ENCODE measurements around the gene OR11H12.
"Not testable (repeated sequence)": the region's sequence is repeated elsewhere in the genome, so short reads cannot be mapped to it uniquely, and the experiment has no call there.

OR11H12 gene, protein sequence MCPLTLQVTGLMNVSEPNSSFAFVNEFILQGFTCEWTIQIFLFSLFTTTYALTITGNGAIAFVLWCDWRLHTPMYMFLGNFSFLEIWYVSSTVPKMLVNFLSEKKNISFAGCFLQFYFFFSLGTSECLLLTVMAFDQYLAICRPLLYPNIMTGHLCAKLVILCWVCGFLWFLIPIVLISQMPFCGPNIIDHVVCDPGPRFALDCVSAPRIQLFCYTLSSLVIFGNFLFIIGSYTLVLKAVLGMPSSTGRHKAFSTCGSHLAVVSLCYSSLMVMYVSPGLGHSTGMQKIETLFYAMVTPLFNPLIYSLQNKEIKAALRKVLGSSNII

DNA sequence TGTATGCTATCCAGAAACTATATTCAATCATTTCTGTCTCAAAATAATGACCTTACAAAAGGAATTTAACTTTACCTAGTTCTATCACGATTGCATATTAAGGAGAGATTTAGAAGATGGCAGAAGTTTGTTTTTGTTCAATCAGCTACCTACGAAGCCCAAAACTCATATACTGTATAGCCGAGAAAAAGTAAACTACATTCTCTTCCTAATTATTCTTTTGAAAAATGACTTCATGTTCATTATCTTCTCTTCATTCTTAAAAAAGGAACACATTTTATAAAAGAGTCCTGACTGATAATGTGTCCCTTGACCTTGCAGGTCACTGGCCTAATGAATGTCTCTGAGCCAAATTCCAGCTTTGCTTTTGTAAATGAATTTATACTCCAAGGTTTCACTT is at the start of gene OR11H12:
TSS of gene OR11H12 (plus strand) at position 301 of the 400 bp plus-strand sequence. CDS start at position 301, 0 bp downstream.
- DNase-seq = not testable (repeated sequence)

DNA sequence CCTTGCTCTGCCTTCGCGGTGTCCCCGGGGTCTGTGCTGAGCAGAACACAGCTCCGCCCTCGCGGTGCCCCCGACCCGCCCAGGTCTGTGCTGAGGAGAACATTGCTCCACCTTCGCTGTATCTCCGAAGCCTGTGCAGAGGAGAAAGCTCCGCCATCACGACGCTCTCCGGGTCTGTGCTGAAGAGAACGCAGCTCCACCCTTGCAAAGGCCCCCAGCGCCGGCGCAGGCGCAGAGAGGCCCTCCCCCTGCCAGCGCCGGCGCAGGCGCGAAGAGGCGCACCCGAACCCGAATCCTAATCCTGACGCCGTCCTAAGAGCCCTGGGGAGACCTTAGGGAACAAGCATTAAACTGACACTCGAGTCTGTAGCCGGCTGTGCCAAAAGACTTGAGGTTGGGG is 18.0 kb upstream of the OR11H12 start:
- not testable (repeated sequence) for DNase-seq

DNA sequence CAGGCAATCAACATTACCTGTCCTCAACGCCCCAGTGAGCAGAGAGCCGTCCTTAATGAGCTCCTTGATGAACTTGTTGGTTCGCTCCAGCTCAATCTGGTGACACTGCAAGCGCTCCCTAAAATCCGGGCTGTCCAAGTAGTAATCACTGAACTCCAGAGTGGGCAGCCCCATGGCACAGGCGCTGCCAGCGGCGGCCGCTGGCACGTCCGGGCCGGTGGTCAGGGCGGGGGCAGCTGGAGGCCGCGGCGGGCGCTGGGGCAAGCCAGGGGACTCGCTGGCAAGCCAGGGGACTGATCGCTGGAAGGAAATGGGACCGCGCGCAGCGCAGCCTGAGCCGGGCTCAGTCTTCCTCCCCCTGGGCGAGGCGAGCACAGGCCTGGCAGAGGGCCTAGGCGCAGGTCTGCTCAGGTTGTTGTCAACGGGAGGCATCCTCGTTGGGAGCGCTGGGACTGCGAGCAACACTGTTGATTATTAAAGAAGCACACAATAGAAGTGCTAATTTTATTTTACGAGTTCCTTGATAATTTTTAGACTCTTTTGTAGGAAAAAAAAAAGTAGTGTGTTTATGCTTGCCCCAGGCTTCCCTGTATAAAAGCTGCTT is 25.8 kb downstream of the OR11H12 start:
- not testable (repeated sequence) for DNase-seq

DNA sequence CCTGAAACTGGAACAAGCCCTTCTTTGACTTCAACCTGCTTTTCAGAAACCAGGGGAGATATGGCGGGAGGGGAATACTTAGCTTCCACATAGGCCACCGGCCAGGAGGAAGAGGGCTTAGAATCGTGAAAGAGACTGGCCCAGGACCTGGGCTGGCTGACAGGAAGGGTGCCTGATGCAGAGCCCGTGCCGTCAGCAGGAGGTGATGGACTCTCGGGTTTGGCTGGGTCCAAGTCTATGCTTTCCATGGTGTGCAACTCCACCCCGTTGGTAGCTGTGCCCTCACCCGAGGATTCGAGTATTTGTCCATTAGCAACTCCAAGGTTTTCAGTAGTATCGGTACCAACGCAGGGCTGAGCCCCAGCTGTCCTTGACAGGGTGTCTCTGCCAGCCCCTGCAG is 35.1 kb downstream of the OR11H12 start:
- not testable (repeated sequence) for DNase-seq

DNA sequence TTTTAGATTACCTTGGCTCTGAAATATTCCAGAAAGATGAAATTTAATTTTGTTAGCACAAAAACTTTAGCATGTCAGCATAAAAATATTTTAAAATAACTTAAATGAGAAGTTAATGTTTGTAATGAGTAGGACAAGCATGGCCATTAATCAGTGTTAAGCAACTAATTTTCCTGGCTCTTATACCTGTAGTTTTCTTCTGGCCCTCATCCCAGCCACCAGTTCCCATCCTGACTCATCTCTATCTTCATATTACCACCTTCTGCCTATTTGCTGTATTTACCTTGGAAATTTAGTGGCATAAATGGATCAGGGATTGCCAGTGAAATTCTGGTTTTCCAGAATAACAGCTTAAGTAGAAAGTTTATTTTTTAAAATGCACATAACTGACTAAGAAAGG is 37.1 kb downstream of the OR11H12 start:
- not testable (repeated sequence) for DNase-seq

DNA sequence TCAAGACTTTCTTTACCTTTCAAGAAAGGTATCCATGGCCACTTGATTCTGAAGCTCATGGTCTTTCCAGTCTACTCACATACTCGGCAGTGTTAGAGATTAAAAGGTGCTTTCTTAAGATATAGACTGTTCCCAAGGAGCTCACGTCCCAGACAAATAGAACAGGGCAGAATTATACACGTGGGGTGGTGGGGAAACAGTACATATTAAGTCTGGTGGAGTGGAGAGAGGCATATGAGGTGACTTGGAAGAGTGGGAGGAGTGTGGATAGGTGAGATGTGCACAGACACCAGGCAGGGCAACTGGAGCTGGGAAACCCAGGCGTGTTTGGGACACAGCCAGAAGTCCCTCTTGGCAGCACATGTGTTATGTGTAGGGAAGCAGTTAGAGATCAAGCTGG is 37.9 kb downstream of the OR11H12 start:
- not testable (repeated sequence) for DNase-seq

DNA sequence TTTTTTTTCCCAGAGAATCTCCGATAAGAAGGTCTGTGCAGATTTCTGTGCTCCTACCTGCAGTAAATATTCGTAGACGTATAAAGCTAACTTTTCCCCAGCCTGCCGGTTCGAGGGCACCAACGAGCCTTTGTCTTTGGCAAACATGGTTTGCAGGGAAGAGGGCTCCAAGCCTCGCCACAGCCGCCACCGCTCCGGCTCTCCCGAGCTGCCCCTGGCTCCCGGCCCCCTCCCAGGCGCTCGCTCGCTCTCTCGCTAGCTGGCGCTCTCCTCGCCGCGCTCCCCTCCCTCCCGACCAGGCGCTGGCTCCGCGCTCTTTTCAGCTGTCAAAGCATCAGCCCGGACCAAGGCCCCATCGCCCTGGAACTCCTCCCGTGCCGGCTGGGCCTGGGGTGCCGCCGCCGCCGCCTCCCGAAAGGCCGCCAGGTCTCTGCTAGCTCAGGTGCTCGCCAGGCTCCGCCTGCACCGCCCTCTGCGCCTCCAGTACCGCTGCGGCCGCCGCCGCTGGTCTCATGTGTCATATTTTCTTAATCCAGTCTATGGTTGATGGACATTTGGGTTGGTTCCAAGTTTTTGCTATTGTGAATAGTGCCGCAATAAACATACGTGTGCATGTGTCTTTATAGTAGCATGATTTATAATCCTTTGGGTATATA is 45.3 kb downstream of the OR11H12 start:
- DNase-seq = not testable (repeated sequence)
